ENCODE results near the gene HACD2.

The HACD2 gene

GRCh38 chr3:123464211-123464610 lies 120.6 kb downstream of the HACD2 start:
- Histone ChIP-seq H3K27ac (ENCODE audit: poor library complexity, severe bottlenecking) (no peak overlapping the region), H3K4me1 (ENCODE audit: insufficient read depth, poor library complexity, severe bottlenecking) (no peaks in the 10 kb centered on the region), H3K4me3 (ENCODE audit: severe bottlenecking) (no peak overlapping the region), H3K36me3 (ENCODE audit: low read depth) (no peaks in the 10 kb centered on the region), H3K9me3 (ENCODE audit: severe bottlenecking) (no peaks in the 10 kb centered on the region), H3K27me3 (ENCODE audit: insufficient read depth, poor library complexity, severe bottlenecking) (no peaks in the 10 kb centered on the region)
- no peak for TF ChIP-seq CTCF (IDR thresholded peaks at IDR 0.05; ENCODE audit: poor library complexity, severe bottlenecking)
- DNase-seq (ENCODE audit: low spot score), result no peak
- no peak for ATAC-seq (ENCODE audit: low read depth)

GRCh38 chr3:123459862-123460261 lies 125.0 kb downstream of the HACD2 start:
- DNase-seq (ENCODE audit: low spot score) (no peak), ATAC-seq (ENCODE audit: low read depth) (no peak)
- H3K4me3 ChIP-seq (ENCODE audit: severe bottlenecking), result no peak overlapping the region
- no peak for TF ChIP-seq CTCF (IDR thresholded peaks at IDR 0.05; ENCODE audit: poor library complexity, severe bottlenecking)
- H3K27ac ChIP-seq (ENCODE audit: poor library complexity, severe bottlenecking), result no peak overlapping the region
- H3K9me3 ChIP-seq (ENCODE audit: severe bottlenecking), result no peaks in the 10 kb centered on the region
- no peaks in the 10 kb centered on the region for H3K36me3 ChIP-seq (ENCODE audit: low read depth)
- H3K4me1 ChIP-seq (ENCODE audit: insufficient read depth, poor library complexity, severe bottlenecking), result no peaks in the 10 kb centered on the region
- no peaks in the 10 kb centered on the region for H3K27me3 ChIP-seq (ENCODE audit: insufficient read depth, poor library complexity, severe bottlenecking)

GRCh38 chr3:123458255-123458654 lies 126.6 kb downstream of the HACD2 start:
- DNase-seq (ENCODE audit: low spot score), result no peak
- Histone ChIP-seq H3K9me3 (ENCODE audit: severe bottlenecking) (no peaks in the 10 kb centered on the region), H3K36me3 (ENCODE audit: low read depth) (no peaks in the 10 kb centered on the region), H3K4me1 (ENCODE audit: insufficient read depth, poor library complexity, severe bottlenecking) (no peaks in the 10 kb centered on the region), H3K27ac (ENCODE audit: poor library complexity, severe bottlenecking) (no peak overlapping the region), H3K4me3 (ENCODE audit: severe bottlenecking) (no peak overlapping the region), H3K27me3 (ENCODE audit: insufficient read depth, poor library complexity, severe bottlenecking) (no peaks in the 10 kb centered on the region)
- TF ChIP-seq CTCF (IDR thresholded peaks at IDR 0.05; ENCODE audit: poor library complexity, severe bottlenecking), result no peak
- ATAC-seq (ENCODE audit: low read depth), result no peak; the same call in 2 of the 3 replicates

GRCh38 chr3:123457841-123458240 lies 127.0 kb downstream of the HACD2 start:
- no peak overlapping the region for H3K4me3 ChIP-seq (ENCODE audit: severe bottlenecking)
- H3K27ac ChIP-seq (ENCODE audit: poor library complexity, severe bottlenecking), result no peak overlapping the region
- no peaks in the 10 kb centered on the region for H3K4me1 ChIP-seq (ENCODE audit: insufficient read depth, poor library complexity, severe bottlenecking)
- no peaks in the 10 kb centered on the region for H3K36me3 ChIP-seq (ENCODE audit: low read depth)
- DNase-seq (ENCODE audit: low spot score) (no peak), ATAC-seq (ENCODE audit: low read depth) (no peak)
- H3K9me3 ChIP-seq (ENCODE audit: severe bottlenecking), result no peaks in the 10 kb centered on the region
- H3K27me3 ChIP-seq (ENCODE audit: insufficient read depth, poor library complexity, severe bottlenecking), result no peaks in the 10 kb centered on the region
- TF ChIP-seq CTCF (IDR thresholded peaks at IDR 0.05; ENCODE audit: poor library complexity, severe bottlenecking), result no peak

- Histone ChIP-seq H3K27me3 (ENCODE audit: insufficient read depth, poor library complexity, severe bottlenecking) (peaks cover 28% of the 10 kb centered on the region), H3K4me1 (ENCODE audit: insufficient read depth, poor library complexity, severe bottlenecking) (no peaks in the 10 kb centered on the region), H3K27ac (ENCODE audit: poor library complexity, severe bottlenecking) (no peak overlapping the region), H3K36me3 (ENCODE audit: low read depth) (no peaks in the 10 kb centered on the region), H3K4me3 (ENCODE audit: severe bottlenecking) (no peak overlapping the region), H3K9me3 (ENCODE audit: severe bottlenecking) (no peaks in the 10 kb centered on the region)
- TF ChIP-seq CTCF (IDR thresholded peaks at IDR 0.05; ENCODE audit: poor library complexity, severe bottlenecking), result no peak
- DNase-seq (ENCODE audit: low spot score) (no peak), ATAC-seq (ENCODE audit: low read depth) (no peak)
Observed at GRCh38 chr3:123453675-123454074, 131.2 kb downstream of the HACD2 start.

Measured in RWPE2 (cell line).